Upper lobe of left lung (tissue), 4 donors: ENCODE results near the gene MYO1E.

ENCODE experiments used
- POLR2A ChIP-seq, 4 donors: fragments of 450-650 bp; IDR thresholded peaks; one replicate each; pipeline ENCODE4 v1.5.1; 2016 to 2017; ENCODE audit warnings: antibody characterized with exemption in 4 of 4, mild to moderate bottlenecking in 2 of 4
- POLR2AphosphoS5 ChIP-seq, 2 donors: sonication (generic); formaldehyde crosslinking; IDR thresholded peaks; one replicate each; pipeline ENCODE4 v1.5.1; 2017; ENCODE audit warnings: antibody characterized with exemption in 2 of 2
- TF ChIP-seq, protein P1 (sequence below), 6 experiments: fragments of 450-650 bp in 4 of 6; fragments of 200-600 bp in 2 of 6; sonication (generic) in 2 of 6; IDR thresholded peaks; one replicate each; pipeline ENCODE4 v1.5.1; 2016 to 2019; ENCODE audit warnings: antibody characterized with exemption in 6 of 6

DNA sequence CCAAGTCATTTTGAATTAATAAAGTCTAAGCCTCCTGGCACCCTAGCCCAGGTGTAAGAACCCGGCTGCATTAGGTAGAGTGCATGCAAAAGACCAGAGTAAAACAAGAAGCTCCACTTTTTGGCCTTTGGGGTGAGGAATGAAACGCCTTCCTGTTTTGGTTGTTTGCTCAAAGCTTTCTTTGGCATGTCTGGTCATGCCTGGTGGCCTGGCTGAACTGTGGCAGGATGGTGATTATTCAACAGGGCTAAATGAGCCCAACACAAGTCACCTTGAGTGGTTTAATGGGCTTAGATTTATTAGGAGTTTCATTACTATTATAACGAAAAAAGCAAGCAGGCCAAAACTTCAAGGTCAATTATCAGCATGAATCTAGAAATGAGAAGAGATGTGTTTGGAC lies 206.9 kb downstream of the MYO1E start:
- TF ChIP-seq, protein P1, sequence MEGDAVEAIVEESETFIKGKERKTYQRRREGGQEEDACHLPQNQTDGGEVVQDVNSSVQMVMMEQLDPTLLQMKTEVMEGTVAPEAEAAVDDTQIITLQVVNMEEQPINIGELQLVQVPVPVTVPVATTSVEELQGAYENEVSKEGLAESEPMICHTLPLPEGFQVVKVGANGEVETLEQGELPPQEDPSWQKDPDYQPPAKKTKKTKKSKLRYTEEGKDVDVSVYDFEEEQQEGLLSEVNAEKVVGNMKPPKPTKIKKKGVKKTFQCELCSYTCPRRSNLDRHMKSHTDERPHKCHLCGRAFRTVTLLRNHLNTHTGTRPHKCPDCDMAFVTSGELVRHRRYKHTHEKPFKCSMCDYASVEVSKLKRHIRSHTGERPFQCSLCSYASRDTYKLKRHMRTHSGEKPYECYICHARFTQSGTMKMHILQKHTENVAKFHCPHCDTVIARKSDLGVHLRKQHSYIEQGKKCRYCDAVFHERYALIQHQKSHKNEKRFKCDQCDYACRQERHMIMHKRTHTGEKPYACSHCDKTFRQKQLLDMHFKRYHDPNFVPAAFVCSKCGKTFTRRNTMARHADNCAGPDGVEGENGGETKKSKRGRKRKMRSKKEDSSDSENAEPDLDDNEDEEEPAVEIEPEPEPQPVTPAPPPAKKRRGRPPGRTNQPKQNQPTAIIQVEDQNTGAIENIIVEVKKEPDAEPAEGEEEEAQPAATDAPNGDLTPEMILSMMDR (IDR thresholded peaks at IDR 0.05) = no peak
- TF ChIP-seq POLR2AphosphoS5 (IDR thresholded peaks at IDR 0.05) (no peak), POLR2A (IDR thresholded peaks at IDR 0.05) (no peak)
